Ishikawa (cell line): Measurements from ENCODE around the gene STK4.

ENCODE experiments used
- CEBPB ChIP-seq: IDR thresholded peaks from 2 replicates; pipeline ENCODE4 v1.6.1; 2012
- EP300 ChIP-seq: IDR thresholded peaks from 2 replicates; pipeline ENCODE4 v1.6.1; 2012; ENCODE audit warnings: borderline replicate concordance
- FOXM1 ChIP-seq: IDR thresholded peaks from 2 replicates; pipeline ENCODE4 v1.6.1; 2012; ENCODE audit warnings: low read depth, borderline replicate concordance
- MAX ChIP-seq: IDR thresholded peaks from 2 replicates; pipeline ENCODE4 v1.6.1; 2012
- RAD21 ChIP-seq: IDR thresholded peaks from 2 replicates; pipeline ENCODE4 v1.6.1; 2012; ENCODE audit warnings: low read depth
- REST ChIP-seq: IDR thresholded peaks from 2 replicates; pipeline ENCODE4 v1.6.1; 2012; ENCODE audit warnings: low read depth, mild to moderate bottlenecking
- TCF12 ChIP-seq: IDR thresholded peaks from 2 replicates; pipeline ENCODE4 v1.6.1; 2012; ENCODE audit warnings: low read depth

- TF ChIP-seq RAD21, result no peak
- TF ChIP-seq MAX, result no peak
- no peak for TF ChIP-seq TCF12
- TF ChIP-seq EP300, result no peak
- TF ChIP-seq CEBPB, result no peak
- no peak for TF ChIP-seq FOXM1
- TF ChIP-seq REST, result no peak
These were observed 51.5 kb downstream of the STK4 start for GRCh38 chr20:45017857-45018256.
